SU-DHL-6 (cell line): ENCODE measurements around the gene TSKU.

ENCODE experiments used
- H2AFZ ChIP-seq: fragments of 200-600 bp; sonication (generic); 2 replicates; pipeline ENCODE4 v1.6.1; 2014; ENCODE audit warnings: low read depth, mild to moderate bottlenecking, moderate library complexity, mixed read lengths, antibody characterized with exemption, low read length; ENCODE audit not compliant: severe bottlenecking
- H3F3A ChIP-seq: fragments of 200-600 bp; shearing (Covaris generic); 2 replicates; pipeline ENCODE4 v1.6.0; 2016; ENCODE audit warnings: antibody characterized with exemption, mild to moderate bottlenecking; ENCODE audit not compliant: insufficient read depth
- H3K27ac ChIP-seq: fragments of 200-600 bp; sonication (generic); 2 replicates; pipeline ENCODE4 v1.5.1; 2016; ENCODE audit warnings: low read depth, mild to moderate bottlenecking, low read length, moderate library complexity, mixed read lengths
- H3K27me3 ChIP-seq: fragments of 200-600 bp; sonication (generic), shearing (Covaris generic); 2 replicates; pipeline ENCODE4 v1.6.0; 2014; ENCODE audit warnings: mild to moderate bottlenecking, low read length
- H3K36me3 ChIP-seq: fragments of 200-600 bp; sonication (generic); 2 replicates; pipeline ENCODE4 v1.6.1; 2014; ENCODE audit warnings: mild to moderate bottlenecking, low read length, mixed read lengths
- H3K4me2 ChIP-seq: fragments of 300-600, 200-600 bp; shearing (Covaris generic), sonication (generic); 2 replicates; pipeline ENCODE4 v1.6.0; 2014; ENCODE audit warnings: low read length, low read depth, mild to moderate bottlenecking; ENCODE audit not compliant: poor library complexity, severe bottlenecking
- H3K4me3 ChIP-seq: fragments of 200-600 bp; sonication (generic); 2 replicates; pipeline ENCODE4 v1.5.1; 2014; ENCODE audit warnings: antibody characterized with exemption, low read length, mild to moderate bottlenecking, mixed read lengths; ENCODE audit not compliant: insufficient read depth, poor library complexity, severe bottlenecking
- H3K79me2 ChIP-seq: fragments of 200-600 bp; sonication (generic); 2 replicates; pipeline ENCODE4 v1.6.1; 2014; ENCODE audit warnings: mild to moderate bottlenecking, low read length, moderate library complexity; ENCODE audit not compliant: insufficient read depth
- H3K9ac ChIP-seq: fragments of 200-600 bp; sonication (generic); 2 replicates; pipeline ENCODE4 v1.7.0; 2014; ENCODE audit warnings: mild to moderate bottlenecking, low read length
- H3K9me2 ChIP-seq: fragments of 200-600 bp; sonication (generic); replicated peaks from 2 replicates; pipeline ENCODE4 v1.6.1; 2014; ENCODE audit warnings: low read length; ENCODE audit not compliant: insufficient read depth
- H3K9me3 ChIP-seq: fragments of 200-600 bp; sonication (generic); 2 replicates; pipeline ENCODE4 v1.6.1; 2014; ENCODE audit warnings: low read length, mixed read lengths; ENCODE audit not compliant: insufficient read depth
- H4K20me1 ChIP-seq: fragments of 200-600 bp; sonication (generic); 2 replicates; pipeline ENCODE4 v1.6.1; 2014; ENCODE audit warnings: low read depth, mild to moderate bottlenecking, antibody characterized with exemption, low read length, moderate library complexity, mixed read lengths
- CTCF ChIP-seq: fragments of 200-600 bp; sonication (generic); IDR thresholded peaks from one replicate; pipeline ENCODE4 v1.5.1; 2017; ENCODE audit warnings: antibody characterized with exemption, mild to moderate bottlenecking, low read length, moderate library complexity; ENCODE audit not compliant: insufficient read depth, poor library complexity, severe bottlenecking
- EZH2phosphoT487 ChIP-seq: fragments of 200-600 bp; sonication (generic), shearing (Covaris generic); conservative IDR thresholded peaks from 2 replicates; pipeline ENCODE4 v1.6.1; 2018; ENCODE audit warnings: mild to moderate bottlenecking, antibody characterized with exemption, low read length, moderate library complexity, mixed read lengths

The TSKU gene

DNA sequence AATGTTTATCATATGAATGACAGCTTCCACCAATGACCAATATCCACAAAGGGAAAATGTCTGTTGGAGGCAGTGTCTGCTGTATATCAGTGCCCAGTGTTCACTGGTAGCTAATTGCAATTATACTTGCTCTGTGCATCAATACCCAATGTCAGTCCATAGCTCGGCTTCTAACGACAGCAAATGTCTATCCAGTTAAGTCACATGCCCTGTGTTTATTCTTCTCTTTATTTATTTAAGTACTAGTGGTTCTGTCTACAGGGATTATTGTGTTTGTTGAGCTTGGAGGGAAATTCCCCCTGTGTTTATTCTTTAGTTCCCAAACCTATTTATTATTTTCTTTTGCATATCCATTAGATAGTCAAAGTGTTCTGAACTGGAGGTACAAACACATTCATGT, 18.6 kb downstream of the TSKU start:
- H3K4me2 ChIP-seq = no peak overlapping the region
- no peaks in the 10 kb centered on the region for H3K27me3 ChIP-seq
- no peak overlapping the region for H2AFZ ChIP-seq
- H4K20me1 ChIP-seq = no peaks in the 10 kb centered on the region
- no peaks in the 10 kb centered on the region for H3K79me2 ChIP-seq
- no peaks in the 10 kb centered on the region for H3F3A ChIP-seq
- H3K9me3 ChIP-seq = no peaks in the 10 kb centered on the region
- no peak for TF ChIP-seq EZH2phosphoT487
- TF ChIP-seq CTCF = no peak
- H3K4me3 ChIP-seq = no peak overlapping the region
- H3K9ac ChIP-seq = no peak overlapping the region
- no peaks in the 10 kb centered on the region for H3K36me3 ChIP-seq
- no peak overlapping the region for H3K27ac ChIP-seq
- no peaks in the 10 kb centered on the region for H3K9me2 ChIP-seq

GRCh38 chr11:76802151-76802550, 19.0 kb downstream of the TSKU start:
- Histone ChIP-seq H3K4me3 (no peak overlapping the region), H3K9me3 (no peaks in the 10 kb centered on the region), H3K27ac (no peak overlapping the region), H3K79me2 (no peaks in the 10 kb centered on the region), H3K27me3 (no peaks in the 10 kb centered on the region), H3K9me2 (no peaks in the 10 kb centered on the region), H3K36me3 (no peaks in the 10 kb centered on the region), H3K4me2 (no peak overlapping the region), H3K9ac (no peak overlapping the region), H2AFZ (no peak overlapping the region), H3F3A (no peaks in the 10 kb centered on the region), H4K20me1 (no peaks in the 10 kb centered on the region)
- TF ChIP-seq EZH2phosphoT487 = no peak
- no peak for TF ChIP-seq CTCF

DNA sequence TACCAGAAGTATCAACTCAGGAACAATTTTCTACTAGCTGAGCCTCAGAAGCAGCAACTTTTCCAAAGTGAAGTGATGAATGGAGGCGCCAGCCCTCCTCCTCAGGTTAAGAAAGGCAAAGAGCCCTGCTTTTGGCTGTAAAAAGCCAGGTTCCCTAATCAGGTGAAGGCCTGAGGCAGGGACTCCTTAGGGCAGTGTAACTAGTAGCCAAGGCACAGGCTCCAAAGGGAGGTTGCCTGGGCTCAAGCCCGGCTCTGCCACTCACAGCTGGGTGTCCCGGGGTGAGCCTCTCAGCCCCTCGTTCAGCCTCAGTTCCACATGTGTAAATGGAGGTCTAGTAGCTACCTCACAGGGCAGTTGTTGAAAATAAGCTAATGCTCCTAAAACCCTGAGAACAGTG, 19.5 kb downstream of the TSKU start:
- no peaks in the 10 kb centered on the region for H3F3A ChIP-seq
- H3K9ac ChIP-seq = no peak overlapping the region
- TF ChIP-seq EZH2phosphoT487 (no peak), CTCF (no peak)
- H3K27ac ChIP-seq = no peak overlapping the region
- no peak overlapping the region for H3K4me3 ChIP-seq
- no peak overlapping the region for H3K4me2 ChIP-seq
- no peaks in the 10 kb centered on the region for H3K27me3 ChIP-seq
- no peaks in the 10 kb centered on the region for H3K9me3 ChIP-seq
- H3K36me3 ChIP-seq = no peaks in the 10 kb centered on the region
- H4K20me1 ChIP-seq = no peaks in the 10 kb centered on the region
- H2AFZ ChIP-seq = no peak overlapping the region
- no peaks in the 10 kb centered on the region for H3K9me2 ChIP-seq
- H3K79me2 ChIP-seq = no peaks in the 10 kb centered on the region

- no peaks in the 10 kb centered on the region for H3K79me2 ChIP-seq
- no peak overlapping the region for H3K27ac ChIP-seq
- H3F3A ChIP-seq = no peaks in the 10 kb centered on the region
- no peak overlapping the region for H3K9ac ChIP-seq
- no peak overlapping the region for H3K4me2 ChIP-seq
- no peaks in the 10 kb centered on the region for H3K27me3 ChIP-seq
- H3K9me2 ChIP-seq = no peaks in the 10 kb centered on the region
- no peak overlapping the region for H3K4me3 ChIP-seq
- H3K36me3 ChIP-seq = no peaks in the 10 kb centered on the region
- H4K20me1 ChIP-seq = no peaks in the 10 kb centered on the region
- no peak overlapping the region for H2AFZ ChIP-seq
- no peaks in the 10 kb centered on the region for H3K9me3 ChIP-seq
- TF ChIP-seq CTCF = no peak
- no peak for TF ChIP-seq EZH2phosphoT487
These were observed 19.9 kb downstream of the TSKU start for GRCh38 chr11:76803023-76803422.
